GM15510 (cell line): ENCODE results near the gene IRX3.

Experiments used
- POLR2A ChIP-seq: IDR thresholded peaks from 3 replicates; pipeline ENCODE4 v1.6.1; 2011; ENCODE audit warnings: borderline replicate concordance; ENCODE audit not compliant: insufficient read length; ENCODE audit errors: extremely low read depth

IRX3 gene

DNA sequence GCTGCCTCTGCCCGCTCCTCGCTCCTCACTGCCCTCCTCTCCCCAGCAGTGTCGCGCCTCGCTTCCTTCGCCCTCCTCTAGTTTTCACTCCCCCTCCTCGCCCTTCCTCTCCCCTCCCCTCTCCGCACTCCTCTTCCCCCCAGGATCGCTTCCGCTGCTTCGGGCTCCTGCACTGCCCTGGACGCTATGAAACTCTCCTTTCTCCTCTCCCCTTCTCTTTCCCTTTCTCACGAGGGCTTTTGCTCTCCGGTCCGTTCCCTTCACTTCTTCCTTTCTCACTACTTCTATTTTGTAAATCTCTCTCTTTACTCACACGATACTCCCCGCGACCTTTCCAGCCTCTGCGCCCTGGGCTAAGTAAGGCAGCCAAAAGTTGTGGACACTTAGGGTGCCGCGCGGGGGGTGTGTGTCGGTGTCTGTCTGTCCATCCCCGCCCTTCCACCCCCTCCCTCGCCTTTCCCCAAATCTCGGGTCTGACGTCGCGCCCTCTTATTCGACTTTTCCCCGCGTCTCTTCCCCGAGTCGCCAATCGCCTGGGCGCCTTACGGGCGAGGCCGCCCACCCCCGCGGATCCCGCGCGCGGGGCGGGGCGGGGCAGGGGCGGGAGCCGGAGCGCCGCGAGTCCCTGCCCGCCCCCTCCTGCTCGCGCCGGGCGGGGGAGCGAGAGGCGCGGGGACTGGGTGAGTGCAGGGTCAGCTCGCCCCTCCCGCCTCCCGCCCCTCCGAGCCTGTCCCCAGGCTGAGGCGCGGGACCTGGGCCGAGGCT lies at the start of gene IRX3:
Gene IRX3, minus strand, starts transcription at position 422 of the 765 bp plus-strand sequence. CDS start 737 bp downstream, outside the sequence.
- TF ChIP-seq POLR2A = no peak

DNA sequence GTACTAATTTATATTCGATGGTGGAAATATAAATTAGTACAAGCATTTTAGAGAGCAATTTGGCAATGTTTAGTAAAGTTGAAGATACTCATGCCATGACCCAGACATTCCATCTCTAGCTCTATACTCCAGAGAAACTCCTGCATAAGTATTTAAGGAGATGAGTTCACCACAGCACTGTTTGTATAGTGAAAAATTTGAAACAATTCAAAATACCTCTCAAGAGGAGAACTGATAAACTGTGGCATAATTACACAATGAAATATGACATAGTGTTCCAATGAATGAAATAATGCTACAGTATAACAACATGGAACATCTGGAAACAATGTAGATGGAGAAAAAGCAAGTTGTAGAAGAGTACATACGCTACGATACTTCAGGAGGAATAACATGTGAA lies 48.6 kb upstream of the IRX3 start:
- no peak for TF ChIP-seq POLR2A

DNA sequence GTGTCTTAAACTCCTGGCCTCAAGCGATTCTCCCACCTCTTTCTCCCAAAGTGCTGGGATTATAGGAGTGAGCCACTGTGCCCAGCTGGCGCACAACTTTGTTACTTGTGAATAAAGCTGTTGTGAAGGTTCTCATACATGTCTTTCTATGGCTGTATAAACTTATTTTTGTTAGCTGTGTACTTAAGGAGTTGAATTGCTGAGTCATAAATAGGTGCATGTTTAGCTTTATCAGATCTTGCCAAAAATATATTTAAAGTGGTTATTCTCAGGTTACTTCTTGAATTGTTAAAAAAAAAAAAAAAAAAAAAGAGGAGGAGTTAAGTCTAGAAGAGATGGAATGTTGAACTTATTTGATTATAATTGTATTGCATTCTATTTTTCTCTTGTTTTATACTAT lies 47.6 kb upstream of the IRX3 start:
- TF ChIP-seq POLR2A = no peak

DNA sequence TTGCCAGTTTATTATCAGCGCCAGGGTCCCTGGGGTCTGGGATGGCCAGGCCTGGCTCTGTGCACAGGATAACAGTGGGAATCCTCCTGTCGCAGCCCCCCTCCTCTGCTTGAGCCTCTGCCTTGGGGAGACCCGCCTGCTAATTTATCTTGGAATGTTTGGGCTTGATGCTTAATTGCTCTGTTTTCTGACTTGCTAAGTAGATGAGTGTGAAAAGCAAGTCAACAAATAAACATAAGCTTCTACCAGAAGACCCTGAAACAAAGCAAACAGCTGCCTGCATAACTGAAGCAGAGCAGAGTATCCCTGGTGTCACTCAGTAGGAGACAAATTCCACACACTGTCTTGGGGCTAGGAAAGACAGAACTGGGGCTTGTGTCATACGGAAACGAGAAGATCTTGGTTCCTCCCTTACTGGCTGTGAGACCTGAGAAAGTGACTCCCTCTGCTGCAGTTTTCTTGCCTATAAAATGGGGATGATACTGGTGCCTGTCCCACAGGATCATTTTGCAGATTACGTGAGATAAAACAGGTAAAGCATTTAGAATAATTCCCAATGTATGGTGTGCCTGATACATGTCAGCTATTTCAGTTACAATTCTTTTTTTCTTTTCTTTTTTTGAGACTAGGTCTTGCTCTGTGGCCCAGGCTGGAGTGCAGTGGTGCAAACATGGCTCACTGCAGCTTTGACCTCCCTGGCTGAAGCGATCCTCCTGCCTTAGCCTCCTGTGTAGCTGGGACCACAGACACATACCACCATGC lies 44.8 kb upstream of the IRX3 start:
- no peak for TF ChIP-seq POLR2A

DNA sequence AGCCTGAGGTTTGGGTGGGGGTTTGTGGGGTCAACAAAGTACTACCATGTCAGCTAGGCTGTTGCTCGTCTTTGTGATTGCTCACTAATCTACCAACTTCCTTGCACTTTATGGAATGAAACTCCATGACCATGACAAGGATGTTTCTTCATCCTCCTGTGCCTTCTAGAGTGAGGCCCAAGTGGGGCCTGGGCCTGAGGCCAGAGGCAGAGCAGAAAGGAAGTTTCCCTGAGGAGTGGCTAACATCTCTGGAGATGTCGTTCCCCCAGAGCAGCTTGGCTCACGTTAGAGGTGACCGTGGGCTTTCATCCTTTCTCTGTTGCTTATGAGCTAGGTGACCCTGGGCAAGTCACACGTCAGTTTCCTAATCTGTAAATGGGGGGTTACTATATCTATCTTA lies 41.0 kb upstream of the IRX3 start:
- no peak for TF ChIP-seq POLR2A

DNA sequence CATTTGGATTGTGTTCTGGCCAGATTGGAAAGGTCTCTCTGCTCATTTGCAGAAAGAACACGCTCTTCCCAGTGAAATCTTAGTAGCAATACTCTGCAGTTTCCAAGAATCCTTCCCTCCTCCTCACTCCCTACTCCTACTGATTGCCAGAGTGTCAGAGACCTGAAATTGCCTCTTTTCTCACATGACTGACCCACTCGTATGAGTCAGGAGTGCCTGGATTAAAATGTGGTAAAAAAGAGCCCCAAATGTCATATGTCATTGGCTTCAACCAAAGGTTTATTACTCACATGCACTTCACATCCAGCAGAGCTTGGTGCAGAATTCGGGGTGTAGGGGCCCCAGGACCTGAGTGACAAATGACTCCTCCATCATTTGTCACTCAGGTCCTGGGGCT lies 39.7 kb upstream of the IRX3 start:
- no peak for TF ChIP-seq POLR2A

DNA sequence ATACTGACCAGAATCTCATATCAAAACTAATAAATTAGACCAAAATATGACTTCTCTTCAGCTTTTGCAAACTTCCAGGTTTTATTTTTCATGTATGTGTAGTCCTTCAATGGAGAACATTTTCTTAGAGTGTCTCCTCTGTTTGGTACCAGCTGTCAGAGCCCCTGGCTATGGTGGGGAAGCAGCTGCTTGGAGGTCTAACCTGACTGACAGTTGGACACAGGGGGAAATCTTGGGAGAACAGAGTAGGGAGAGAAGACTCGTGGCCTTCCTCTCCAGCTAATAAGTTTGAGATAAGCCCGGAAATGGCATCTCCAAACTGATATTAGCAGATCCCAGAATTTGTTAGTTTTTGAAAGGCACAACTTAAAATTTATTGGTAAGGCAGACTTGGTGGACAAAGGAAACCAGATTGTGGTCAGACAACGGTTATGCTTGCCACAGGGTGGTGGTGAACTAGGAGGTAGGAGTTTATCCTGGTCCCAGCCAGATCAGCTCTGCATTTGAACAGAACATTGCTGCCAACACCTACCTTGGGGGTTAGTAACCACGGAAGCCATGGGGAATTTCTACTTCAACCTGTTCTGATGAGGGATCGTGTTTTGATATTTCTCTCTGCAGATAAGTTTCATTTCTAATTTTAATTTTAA lies 39.2 kb upstream of the IRX3 start:
- no peak for TF ChIP-seq POLR2A

DNA sequence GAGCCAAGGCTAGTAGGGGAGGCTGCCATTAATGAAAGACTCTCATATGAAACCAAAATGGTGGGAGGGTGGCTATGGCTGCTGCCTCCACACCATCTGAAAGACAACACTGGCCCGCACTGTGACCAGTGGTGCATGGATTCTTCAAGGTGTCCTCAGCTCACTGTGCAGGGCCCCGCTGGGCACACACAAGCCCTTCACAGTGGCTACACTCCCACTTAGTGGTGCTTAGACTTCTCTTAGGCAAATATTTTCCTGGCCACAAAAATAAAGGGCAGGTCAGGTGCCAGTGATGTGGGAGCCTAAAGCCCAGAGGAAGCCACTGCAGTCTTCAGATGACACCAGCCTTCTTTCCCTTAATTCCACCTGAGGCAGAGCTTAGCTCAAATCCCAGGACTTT lies 38.1 kb upstream of the IRX3 start:
- no peak for TF ChIP-seq POLR2A

DNA sequence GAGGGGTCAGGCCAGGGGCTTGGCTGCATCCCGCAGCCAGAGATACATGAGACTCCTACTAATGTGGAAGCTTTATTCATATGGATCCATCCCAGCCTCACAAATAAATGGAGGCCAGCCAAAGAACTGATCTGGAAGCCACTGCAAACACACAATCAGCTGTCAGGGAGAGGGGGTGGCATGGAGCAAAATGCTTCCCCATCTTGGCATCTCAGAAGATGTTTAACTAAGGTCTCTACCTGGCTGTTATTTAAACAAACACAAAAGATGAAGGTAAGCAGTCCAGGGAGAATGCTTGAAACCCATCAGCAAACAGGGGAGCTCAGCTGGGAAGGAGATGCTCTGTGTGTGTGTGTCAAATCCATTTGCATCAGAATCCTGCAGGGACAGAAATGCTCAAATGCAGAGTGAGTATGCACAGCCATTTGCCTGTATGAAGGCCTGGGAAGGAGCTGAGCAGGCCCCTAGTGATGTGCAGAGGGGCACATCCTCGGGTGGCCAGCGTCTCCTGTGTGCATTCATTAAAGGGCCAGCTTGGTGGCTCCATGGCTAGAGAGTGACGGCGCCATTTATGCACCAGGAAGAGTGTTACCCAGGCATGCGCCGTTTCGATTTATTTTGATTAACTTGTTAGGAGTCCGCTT lies 34.2 kb upstream of the IRX3 start:
- TF ChIP-seq POLR2A = no peak

DNA sequence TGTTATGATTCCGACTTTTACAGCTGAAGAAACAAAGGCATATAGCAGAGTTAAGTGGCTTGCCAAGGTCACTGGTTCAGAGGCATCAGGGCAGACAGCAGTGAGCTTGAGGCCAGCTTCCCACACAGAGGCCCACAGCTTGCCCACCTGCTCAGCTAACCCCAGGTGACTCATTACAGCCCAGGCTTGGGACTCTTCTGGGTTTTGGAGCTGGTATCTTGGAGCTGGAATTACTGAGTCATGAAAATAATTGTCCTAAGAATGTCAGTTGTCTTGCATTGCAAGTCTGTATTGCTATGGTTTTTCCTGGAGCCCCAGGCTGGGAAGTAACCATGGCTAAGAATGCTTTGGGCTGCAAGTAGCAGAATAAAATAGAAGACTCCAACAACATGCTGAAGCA lies 32.4 kb upstream of the IRX3 start:
- no peak for TF ChIP-seq POLR2A

DNA sequence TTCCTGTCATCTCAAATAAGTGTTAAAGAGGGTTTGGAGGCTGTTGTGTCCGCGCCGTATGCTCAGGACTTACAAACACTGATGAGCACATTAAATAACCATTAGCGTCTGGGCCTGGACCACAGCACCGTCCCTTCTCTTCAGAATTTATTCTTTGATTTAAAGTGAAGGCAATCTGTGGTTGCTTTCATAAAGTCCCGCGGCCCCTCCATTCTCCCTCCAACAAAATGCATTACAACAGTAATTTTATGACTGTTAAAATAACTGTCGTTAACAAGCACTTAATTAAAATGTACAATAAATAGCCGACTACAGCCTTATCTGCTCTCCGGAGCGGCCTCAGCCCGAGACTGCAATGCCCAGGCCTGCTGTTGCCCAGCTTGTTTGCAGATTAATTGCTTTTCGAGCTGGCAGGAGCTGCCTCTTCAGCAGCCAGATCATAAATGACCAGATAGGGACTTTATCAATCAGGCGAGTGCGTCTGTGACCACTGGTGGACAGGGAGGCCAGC lies 30.6 kb upstream of the IRX3 start:
- TF ChIP-seq POLR2A = no peak

DNA sequence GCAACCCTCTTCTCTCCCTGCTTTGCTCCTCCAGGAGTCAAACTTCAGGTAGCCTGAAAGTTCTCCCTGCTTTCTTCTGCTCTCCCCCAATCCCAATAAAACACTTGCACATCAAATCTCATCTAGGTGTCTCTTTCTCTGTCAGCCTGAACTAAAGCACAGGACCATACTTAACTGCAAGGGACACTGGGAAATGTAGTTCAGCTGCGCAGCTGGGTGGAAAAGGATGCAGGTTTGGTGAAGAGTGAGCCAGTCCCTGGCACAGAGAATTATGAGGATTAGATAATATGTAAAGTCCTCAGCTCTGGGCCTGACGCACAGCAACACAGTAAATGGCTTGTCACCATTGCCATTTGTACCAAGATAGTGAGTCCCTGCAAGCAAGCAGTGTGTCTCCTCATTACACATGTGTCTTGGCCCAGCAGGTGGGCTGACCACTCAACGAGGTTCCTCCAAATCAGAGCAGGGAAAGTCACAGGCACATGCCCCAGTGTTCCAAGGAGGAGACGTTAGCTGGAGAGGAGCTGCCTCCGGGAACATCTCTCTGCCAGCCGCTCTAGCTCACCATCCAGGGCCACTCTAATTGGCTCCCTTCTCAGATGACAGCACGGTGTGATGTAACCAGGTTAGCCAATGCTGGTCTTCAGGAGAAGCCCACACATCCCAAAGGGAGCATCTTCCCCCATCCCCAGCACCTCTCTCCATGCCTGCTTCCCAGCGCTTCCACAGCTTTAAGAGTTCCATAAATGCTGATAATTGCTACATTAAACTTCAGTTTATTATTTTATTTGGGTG lies 29.7 kb upstream of the IRX3 start:
- no peak for TF ChIP-seq POLR2A

DNA sequence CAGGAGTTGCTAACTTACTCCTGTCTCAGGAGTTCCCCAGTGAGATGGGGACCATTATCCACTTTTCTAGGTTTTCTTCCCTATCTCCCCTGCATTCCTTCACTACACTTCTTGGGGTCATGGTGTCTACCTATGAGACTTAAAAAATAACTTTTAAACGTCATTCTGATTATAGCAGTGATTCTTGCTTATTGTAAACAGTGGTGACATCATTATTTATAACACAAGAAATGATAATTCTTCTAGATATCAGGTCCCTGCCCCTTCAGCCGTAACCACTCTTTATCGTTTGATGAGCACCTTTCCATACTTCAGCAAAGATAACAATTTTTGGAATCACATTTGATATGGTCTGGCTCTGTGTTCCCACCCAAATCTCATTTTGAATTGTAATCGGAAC lies 27.2 kb upstream of the IRX3 start:
- TF ChIP-seq POLR2A = no peak

DNA sequence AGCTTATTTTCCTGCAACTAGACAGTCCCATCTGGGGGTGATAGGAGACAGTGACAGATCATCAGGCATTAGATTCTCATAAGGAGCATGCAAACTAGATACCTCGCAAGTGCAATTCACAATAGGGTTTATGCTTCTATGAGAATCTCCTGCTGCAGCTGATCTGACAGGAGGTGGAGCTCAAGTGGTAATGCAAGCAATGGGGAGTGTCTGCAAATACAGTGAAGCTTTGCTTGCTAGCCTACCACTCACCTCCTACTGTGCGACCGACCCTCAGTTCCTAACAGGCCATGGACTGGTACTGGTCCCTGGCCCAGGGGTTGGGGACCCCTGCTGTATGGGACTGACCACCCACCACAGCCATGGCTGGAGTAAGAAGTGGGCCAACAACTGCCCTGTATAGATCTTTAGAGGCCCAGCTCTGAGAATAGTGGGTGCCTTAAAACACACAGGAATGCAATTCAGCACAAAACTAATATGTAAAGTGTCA lies 26.0 kb upstream of the IRX3 start:
- TF ChIP-seq POLR2A = no peak
